ENCODE measurements around the gene KCTD4. TPM values are rescaled to one million over a fixed set of nuclear protein-coding genes. Genes with fewer than 3 reads are reported as not detected.

KCTD4 gene
- total RNA-seq, 1 donor, result under 0.01 TPM

DNA sequence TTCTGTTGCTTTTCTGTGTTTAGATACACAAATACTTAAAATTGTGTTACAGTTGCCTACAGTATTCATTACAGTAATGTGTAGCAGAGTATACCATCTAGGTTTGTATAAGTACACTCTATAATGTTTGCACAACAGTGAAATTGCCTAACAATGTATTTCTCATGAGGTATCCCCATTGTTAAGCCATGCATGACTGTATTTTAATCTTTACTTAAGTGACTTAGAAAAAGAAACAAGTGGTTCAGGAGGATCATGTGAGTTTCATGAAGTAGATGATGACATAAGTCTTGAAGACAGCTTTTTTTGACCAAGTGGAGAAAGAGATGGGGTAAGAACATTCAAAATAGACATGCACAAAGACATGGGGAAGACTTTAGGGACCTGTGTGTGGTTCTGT is 8.4 kb upstream of the KCTD4 start:
- peaks cover 35% of the 10 kb centered on the region for H3K4me1 ChIP-seq (ENCODE audit: insufficient read depth, low read length)
- peaks cover 11% of the 10 kb centered on the region for H3K36me3 ChIP-seq (ENCODE audit: insufficient read depth, low read length)
- TF ChIP-seq, protein P1, sequence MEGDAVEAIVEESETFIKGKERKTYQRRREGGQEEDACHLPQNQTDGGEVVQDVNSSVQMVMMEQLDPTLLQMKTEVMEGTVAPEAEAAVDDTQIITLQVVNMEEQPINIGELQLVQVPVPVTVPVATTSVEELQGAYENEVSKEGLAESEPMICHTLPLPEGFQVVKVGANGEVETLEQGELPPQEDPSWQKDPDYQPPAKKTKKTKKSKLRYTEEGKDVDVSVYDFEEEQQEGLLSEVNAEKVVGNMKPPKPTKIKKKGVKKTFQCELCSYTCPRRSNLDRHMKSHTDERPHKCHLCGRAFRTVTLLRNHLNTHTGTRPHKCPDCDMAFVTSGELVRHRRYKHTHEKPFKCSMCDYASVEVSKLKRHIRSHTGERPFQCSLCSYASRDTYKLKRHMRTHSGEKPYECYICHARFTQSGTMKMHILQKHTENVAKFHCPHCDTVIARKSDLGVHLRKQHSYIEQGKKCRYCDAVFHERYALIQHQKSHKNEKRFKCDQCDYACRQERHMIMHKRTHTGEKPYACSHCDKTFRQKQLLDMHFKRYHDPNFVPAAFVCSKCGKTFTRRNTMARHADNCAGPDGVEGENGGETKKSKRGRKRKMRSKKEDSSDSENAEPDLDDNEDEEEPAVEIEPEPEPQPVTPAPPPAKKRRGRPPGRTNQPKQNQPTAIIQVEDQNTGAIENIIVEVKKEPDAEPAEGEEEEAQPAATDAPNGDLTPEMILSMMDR (IDR thresholded peaks at IDR 0.05; ENCODE audit: extremely low read depth, low read depth, low read length), result no peak
- peaks cover 17% of the 10 kb centered on the region for H3K79me2 ChIP-seq (ENCODE audit: insufficient read depth, low read length)
- no peaks in the 10 kb centered on the region for H3K9me3 ChIP-seq (ENCODE audit: low read depth, low read length)
- DNase-seq (ENCODE audit: insufficient read length, low spot score, missing footprints), result no peak
- no peaks in the 10 kb centered on the region for H3K27me3 ChIP-seq (ENCODE audit: insufficient read depth, low read length)
- no peak overlapping the region for H3K4me2 ChIP-seq (ENCODE audit: insufficient read depth, low read length)
- no peaks in the 10 kb centered on the region for H4K20me1 ChIP-seq (ENCODE audit: insufficient read depth, low read length)
- H3K27ac ChIP-seq (ENCODE audit: low read depth, low read length), result no peak overlapping the region
- H2AFZ ChIP-seq (ENCODE audit: low read length), result no peak overlapping the region
- no peak overlapping the region for H3K4me3 ChIP-seq (ENCODE audit: insufficient read depth, low read length)

GRCh38 chr13:45208132-45208531 is 7.3 kb upstream of the KCTD4 start:
- Histone ChIP-seq H3K27me3 (ENCODE audit: insufficient read depth, low read length) (no peaks in the 10 kb centered on the region), H3K4me3 (ENCODE audit: insufficient read depth, low read length) (no peak overlapping the region), H3K79me2 (ENCODE audit: insufficient read depth, low read length) (peaks cover 17% of the 10 kb centered on the region), H4K20me1 (ENCODE audit: insufficient read depth, low read length) (no peaks in the 10 kb centered on the region), H3K27ac (ENCODE audit: low read depth, low read length) (peak overlapping the region; percentile 83), H3K4me1 (ENCODE audit: insufficient read depth, low read length) (peaks cover 35% of the 10 kb centered on the region), H3K9me3 (ENCODE audit: low read depth, low read length) (no peaks in the 10 kb centered on the region), H3K36me3 (ENCODE audit: insufficient read depth, low read length) (peaks cover 11% of the 10 kb centered on the region), H2AFZ (ENCODE audit: low read length) (no peak overlapping the region), H3K4me2 (ENCODE audit: insufficient read depth, low read length) (no peak overlapping the region)
- TF ChIP-seq, protein P1 (IDR thresholded peaks at IDR 0.05; ENCODE audit: extremely low read depth, low read depth, low read length), result no peak
- no peak for DNase-seq (ENCODE audit: insufficient read length, low spot score, missing footprints)

- Histone ChIP-seq H2AFZ (ENCODE audit: low read length) (no peak overlapping the region), H3K27ac (ENCODE audit: low read depth, low read length) (peak overlapping the region; percentile 83), H3K4me2 (ENCODE audit: insufficient read depth, low read length) (peak overlapping the region; percentile 70), H3K79me2 (ENCODE audit: insufficient read depth, low read length) (peaks cover 17% of the 10 kb centered on the region), H3K27me3 (ENCODE audit: insufficient read depth, low read length) (no peaks in the 10 kb centered on the region), H3K4me1 (ENCODE audit: insufficient read depth, low read length) (peaks cover 35% of the 10 kb centered on the region), H4K20me1 (ENCODE audit: insufficient read depth, low read length) (no peaks in the 10 kb centered on the region), H3K9me3 (ENCODE audit: low read depth, low read length) (no peaks in the 10 kb centered on the region), H3K36me3 (ENCODE audit: insufficient read depth, low read length) (peaks cover 11% of the 10 kb centered on the region), H3K4me3 (ENCODE audit: insufficient read depth, low read length) (no peak overlapping the region)
- no peak for DNase-seq (ENCODE audit: insufficient read length, low spot score, missing footprints)
- TF ChIP-seq, protein P1 (IDR thresholded peaks at IDR 0.05; ENCODE audit: extremely low read depth, low read depth, low read length), result no peak
Observed at GRCh38 chr13:45207319-45207718, 6.5 kb upstream of the KCTD4 start.

GRCh38 chr13:45206340-45206739 is 5.5 kb upstream of the KCTD4 start:
- Histone ChIP-seq H3K9me3 (ENCODE audit: low read depth, low read length) (no peaks in the 10 kb centered on the region), H3K4me2 (ENCODE audit: insufficient read depth, low read length) (peak overlapping the region; percentile 70), H3K79me2 (ENCODE audit: insufficient read depth, low read length) (peaks cover 15% of the 10 kb centered on the region), H3K27me3 (ENCODE audit: insufficient read depth, low read length) (no peaks in the 10 kb centered on the region), H4K20me1 (ENCODE audit: insufficient read depth, low read length) (no peaks in the 10 kb centered on the region), H3K4me1 (ENCODE audit: insufficient read depth, low read length) (peaks cover 35% of the 10 kb centered on the region), H2AFZ (ENCODE audit: low read length) (no peak overlapping the region), H3K27ac (ENCODE audit: low read depth, low read length) (peak overlapping the region; percentile 83), H3K4me3 (ENCODE audit: insufficient read depth, low read length) (peak overlapping the region; percentile 28), H3K36me3 (ENCODE audit: insufficient read depth, low read length) (peaks cover 11% of the 10 kb centered on the region)
- DNase-seq (ENCODE audit: insufficient read length, low spot score, missing footprints), result peak; percentile 71
- TF ChIP-seq, protein P1 (IDR thresholded peaks at IDR 0.05; ENCODE audit: extremely low read depth, low read depth, low read length), result no peak
